WTC11 (cell line): ENCODE data around the gene EFCAB5. TPM values are rescaled to one million over a fixed set of nuclear protein-coding genes. Genes with fewer than 3 reads are reported as not detected.

ENCODE experiments used
- ATAC-seq: fragments of 200-7000 bp; cut with Tn5 transposase; 2 replicates; pipeline ENCODE4 v1.10.0; 2021; ENCODE audit warnings: mild to moderate bottlenecking, moderate library complexity
- CTCF ChIA-PET: fragments of 300-600 bp; sonication (Branson Sonifier 250); formaldehyde crosslinking; loops from one replicate; lab custom pipeline; 2021; ENCODE audit warnings: antibody characterized with exemption; lab: Charles Lee
- POLR2A ChIA-PET: fragments of 350-600 bp; sonication (Branson Sonifier 250); formaldehyde crosslinking; loops from one replicate; lab custom pipeline; 2021; ENCODE audit warnings: antibody characterized with exemption; lab: Charles Lee
- DNase-seq: peaks from one replicate; pipeline ENCODE4 v3.0.0; 2021; ENCODE audit warnings: low spot score
- H3K27ac Mint-ChIP-seq: 2 replicates; pipeline ENCODE4 v1.8.0; 2021; ENCODE audit warnings: mixed read lengths
- H3K27me3 Mint-ChIP-seq: 2 replicates; pipeline ENCODE4 v1.8.0; 2021; ENCODE audit warnings: low read depth, mild to moderate bottlenecking, moderate library complexity, mixed read lengths
- H3K36me3 Mint-ChIP-seq: 2 replicates; pipeline ENCODE4 v1.8.0; 2021; ENCODE audit warnings: mixed read lengths
- H3K4me1 Mint-ChIP-seq: 2 replicates; pipeline ENCODE4 v1.8.0; 2022; ENCODE audit warnings: mixed read lengths
- H3K4me3 Mint-ChIP-seq: 2 replicates; pipeline ENCODE4 v1.8.0; 2021; ENCODE audit warnings: mild to moderate bottlenecking, moderate library complexity, mixed read lengths
- H3K9me3 Mint-ChIP-seq: 2 replicates; pipeline ENCODE4 v1.8.0; 2021; ENCODE audit warnings: mixed read lengths
- ARID4B ChIP-seq: sonication (generic); formaldehyde crosslinking; IDR thresholded peaks from 2 replicates; pipeline ENCODE4 v1.8.0; 2023; ENCODE audit warnings: missing genetic modification reagents, mild to moderate bottlenecking, borderline replicate concordance
- ATF1 ChIP-seq: sonication (generic); formaldehyde crosslinking; IDR thresholded peaks from 2 replicates; pipeline ENCODE4 v1.8.1; 2023; ENCODE audit warnings: mild to moderate bottlenecking, moderate library complexity, missing genetic modification reagents
- ATF6 ChIP-seq: sonication (generic); formaldehyde crosslinking; IDR thresholded peaks from 2 replicates; pipeline ENCODE4 v1.8.1; 2023; ENCODE audit warnings: mild to moderate bottlenecking, missing genetic modification reagents
- CREB1 ChIP-seq: sonication (generic); formaldehyde crosslinking; IDR thresholded peaks from 2 replicates; pipeline ENCODE4 v1.8.0; 2023; ENCODE audit warnings: mild to moderate bottlenecking, missing genetic modification reagents
- CREM ChIP-seq: sonication (generic); formaldehyde crosslinking; IDR thresholded peaks from 2 replicates; pipeline ENCODE4 v1.8.1; 2022; ENCODE audit warnings: mild to moderate bottlenecking, missing genetic modification reagents, moderate library complexity
- E2F5 ChIP-seq: sonication (generic); formaldehyde crosslinking; IDR thresholded peaks from 2 replicates; pipeline ENCODE4 v1.8.1; 2022; ENCODE audit warnings: mild to moderate bottlenecking, moderate library complexity, missing genetic modification reagents
- ELF4 ChIP-seq: sonication (generic); formaldehyde crosslinking; IDR thresholded peaks from 2 replicates; pipeline ENCODE4 v1.8.1; 2022; ENCODE audit warnings: low read depth, mild to moderate bottlenecking, moderate library complexity, missing genetic modification reagents
- EMX1 ChIP-seq: fragments of 250-450 bp; sonication (Bioruptor Pico); IDR thresholded peaks from 2 replicates; pipeline ENCODE4 v1.8.0; 2021; ENCODE audit warnings: mild to moderate bottlenecking
- HMGA2 ChIP-seq: fragments of 250-450 bp; sonication (Bioruptor Pico); IDR thresholded peaks from 2 replicates; pipeline ENCODE4 v1.4.0; 2021; ENCODE audit warnings: mild to moderate bottlenecking, moderate library complexity
- MYBL2 ChIP-seq: sonication (generic); formaldehyde crosslinking; IDR thresholded peaks from 2 replicates; pipeline ENCODE4 v1.8.1; 2023; ENCODE audit warnings: mild to moderate bottlenecking, moderate library complexity, missing genetic modification reagents
- NFE2L1 ChIP-seq: sonication (generic); formaldehyde crosslinking; IDR thresholded peaks from 2 replicates; pipeline ENCODE4 v1.8.1; 2023; ENCODE audit warnings: missing genetic modification reagents
- NR1H2 ChIP-seq: sonication (generic); formaldehyde crosslinking; IDR thresholded peaks from 2 replicates; pipeline ENCODE4 v1.9.0; 2021; ENCODE audit warnings: mild to moderate bottlenecking, moderate library complexity, missing genetic modification reagents
- OVOL2 ChIP-seq: fragments of 250-450 bp; sonication (Bioruptor Pico); IDR thresholded peaks from 2 replicates; pipeline ENCODE4 v1.9.0; 2021; ENCODE audit warnings: mild to moderate bottlenecking, borderline replicate concordance
- PRRX2 ChIP-seq: fragments of 250-450 bp; sonication (Bioruptor Pico); IDR thresholded peaks from 2 replicates; pipeline ENCODE4 v1.8.0; 2021; ENCODE audit warnings: mild to moderate bottlenecking
- SP1 ChIP-seq: sonication (generic); formaldehyde crosslinking; conservative IDR thresholded peaks from 2 replicates; pipeline ENCODE4 v1.8.1; 2022; ENCODE audit warnings: missing genetic modification reagents
- TEAD1 ChIP-seq: sonication (generic); formaldehyde crosslinking; IDR thresholded peaks from 2 replicates; pipeline ENCODE4 v1.8.0; 2022; ENCODE audit warnings: mild to moderate bottlenecking, missing genetic modification reagents
- TP53 ChIP-seq: sonication (generic); formaldehyde crosslinking; IDR thresholded peaks from 2 replicates; pipeline ENCODE4 v1.8.1; 2023; ENCODE audit warnings: mild to moderate bottlenecking, missing genetic modification reagents
- ZNF138 ChIP-seq: sonication (generic); formaldehyde crosslinking; conservative IDR thresholded peaks from 2 replicates; pipeline ENCODE4 v1.8.1; 2022; ENCODE audit warnings: mild to moderate bottlenecking, moderate library complexity, missing genetic modification reagents
- ZNF317 ChIP-seq: sonication (generic); formaldehyde crosslinking; IDR thresholded peaks from 2 replicates; pipeline ENCODE4 v1.8.1; 2023; ENCODE audit warnings: low read depth, mild to moderate bottlenecking, moderate library complexity, missing genetic modification reagents, borderline replicate concordance
- ZNF416 ChIP-seq: fragments of 250-450 bp; sonication (Bioruptor Pico); IDR thresholded peaks from 2 replicates; pipeline ENCODE4 v1.9.0; 2021; ENCODE audit warnings: mild to moderate bottlenecking, inconsistent platforms
- total RNA-seq: library from RNA; stranded (reverse); gene quantifications from 3 replicates; pipeline ENCODE4 v1.2.3, GENCODE V29; 2021

The EFCAB5 gene
- total RNA-seq, 1 experiment from 2014 or later, result 0.59 TPM

DNA sequence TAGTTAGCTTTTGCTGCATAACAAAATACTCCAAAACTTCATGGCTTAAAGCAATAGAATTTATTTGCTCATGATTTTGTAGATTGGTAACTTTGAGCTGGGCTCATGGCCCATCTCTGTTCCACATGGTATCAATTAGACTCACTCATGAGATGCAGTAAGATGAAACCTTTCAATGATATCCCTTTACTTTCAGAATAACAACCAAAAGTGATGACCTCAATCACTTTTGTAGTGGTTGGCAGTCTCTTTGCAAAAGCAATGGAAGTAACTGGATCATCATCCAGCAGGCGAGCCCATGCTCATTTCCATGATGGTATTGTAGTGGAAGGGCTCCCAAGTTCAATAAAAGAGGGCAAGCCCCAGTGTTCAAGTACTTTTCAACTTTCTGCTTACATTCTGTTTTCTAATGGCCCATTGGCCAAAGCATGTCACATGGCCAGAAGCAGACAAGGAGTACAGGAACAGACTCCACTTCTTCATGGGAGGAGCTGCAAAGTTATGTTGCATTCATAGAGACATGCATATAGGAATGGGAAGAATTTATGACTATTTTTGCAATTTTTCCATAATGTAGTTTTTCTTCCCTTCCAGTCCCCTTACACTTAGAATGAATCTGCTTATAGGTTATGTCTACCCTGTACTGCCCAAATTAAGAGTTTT, 41.7 kb downstream of the EFCAB5 start:
- CTCF ChIA-PET, result interaction anchor here (1.6 kb wide), 1 partner anchor 38 kb away, joined by 3 read pairs; no protein-coding TSS in a partner anchor
- DNase-seq, result no peak
- ATAC-seq, result no peak
- Mint-ChIP-seq H3K27me3 (peaks cover 12% of the 10 kb centered on the region), H3K4me3 (no peak overlapping the region), H3K4me1 (no peaks in the 10 kb centered on the region)
- TF ChIP-seq MYBL2 (CRISPR knock-in tag) (no peak), CREB1 (CRISPR knock-in tag) (no peak), ELF4 (CRISPR knock-in tag) (no peak)
- TF ChIP-seq, all 79 proteins: peak for 0
- H3K27ac Mint-ChIP-seq, result no peak overlapping the region
- peaks cover 50% of the 10 kb centered on the region for H3K9me3 Mint-ChIP-seq
- peaks cover 40% of the 10 kb centered on the region for H3K36me3 Mint-ChIP-seq
- POLR2A ChIA-PET, result no interaction called here

DNA sequence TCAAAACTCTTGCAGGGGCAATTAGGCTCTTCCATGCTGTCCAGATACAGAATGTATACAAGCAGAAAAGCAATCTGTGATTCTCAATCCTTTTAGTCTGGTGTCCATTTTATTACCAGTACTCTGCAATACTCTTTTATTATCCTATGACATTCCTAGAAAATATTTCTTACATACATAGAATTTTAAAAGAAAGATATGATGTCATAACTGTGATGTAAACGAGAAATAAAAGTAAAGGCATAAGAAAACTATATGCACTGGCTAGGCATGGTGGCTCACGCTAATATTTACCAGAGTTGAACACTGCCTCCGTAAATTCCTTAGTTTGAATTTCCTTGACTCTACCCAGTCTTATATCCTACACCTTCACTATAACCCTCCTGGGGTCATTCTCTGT, 55.0 kb downstream of the EFCAB5 start:
- TF ChIP-seq EMX1 (CRISPR knock-in tag) (no peak), NR1H2 (CRISPR knock-in tag) (no peak), ATF1 (CRISPR knock-in tag) (no peak), HMGA2 (CRISPR knock-in tag) (no peak), ATF6 (no peak), ZNF317 (CRISPR knock-in tag) (no peak), CREM (CRISPR knock-in tag) (no peak), TEAD1 (CRISPR knock-in tag) (no peak), OVOL2 (CRISPR knock-in tag) (no peak), TP53 (CRISPR knock-in tag) (no peak), ARID4B (CRISPR knock-in tag) (no peak), SP1 (CRISPR knock-in tag) (no peak)
- Mint-ChIP-seq H3K27me3 (peaks cover 3% of the 10 kb centered on the region), H3K4me3 (no peak overlapping the region), H3K36me3 (peaks cover 12% of the 10 kb centered on the region), H3K27ac (no peak overlapping the region), H3K9me3 (peaks cover 21% of the 10 kb centered on the region), H3K4me1 (no peaks in the 10 kb centered on the region)
- ChIA-PET POLR2A (no interaction called here), CTCF (no interaction called here)
- ATAC-seq (no peak), DNase-seq (no peak)

DNA sequence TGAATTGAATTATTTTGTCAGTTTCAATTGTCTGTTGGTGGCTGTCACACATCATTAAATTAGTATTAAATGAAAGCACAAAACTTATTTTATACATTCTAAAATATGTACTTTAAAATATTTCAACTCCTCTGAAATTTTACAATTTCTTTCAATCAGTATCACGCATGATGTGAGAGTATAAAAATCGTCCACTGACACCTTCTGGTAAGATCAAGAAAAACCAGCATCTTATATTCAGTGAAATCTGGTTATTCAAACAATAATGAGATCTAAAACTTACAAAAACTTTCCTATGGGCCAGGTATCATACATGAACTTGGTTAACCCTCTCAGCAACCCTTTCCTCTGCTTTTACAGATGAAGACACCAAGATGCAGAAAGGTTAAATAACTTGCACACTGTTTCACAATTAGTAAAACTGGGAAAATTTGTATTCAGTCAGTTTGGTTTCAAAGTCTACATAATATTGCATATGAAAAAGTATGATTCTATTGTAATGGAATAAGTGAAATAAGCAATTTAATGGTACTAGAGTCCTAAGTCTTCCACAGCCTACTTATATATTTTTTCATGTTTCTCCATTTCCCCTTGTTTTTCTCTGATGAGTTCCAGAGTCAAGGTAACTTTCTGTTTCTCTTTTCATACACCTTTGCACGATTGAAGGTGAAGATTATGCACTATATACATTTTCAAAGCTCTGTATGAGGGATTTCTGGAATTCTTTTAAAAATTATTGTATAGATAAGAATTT, 58.7 kb downstream of the EFCAB5 start:
- ChIA-PET POLR2A (no interaction called here), CTCF (no interaction called here)
- Mint-ChIP-seq H3K27me3 (peaks cover 5% of the 10 kb centered on the region), H3K4me3 (no peak overlapping the region), H3K4me1 (no peaks in the 10 kb centered on the region), H3K9me3 (peaks cover 23% of the 10 kb centered on the region), H3K27ac (no peak overlapping the region), H3K36me3 (peaks cover 13% of the 10 kb centered on the region)
- no peak for DNase-seq
- TF ChIP-seq ZNF138, result no peak
- TF ChIP-seq PRRX2 (CRISPR knock-in tag), result no peak
- no peak for TF ChIP-seq ARID4B (CRISPR knock-in tag)
- no peak for TF ChIP-seq TP53 (CRISPR knock-in tag)
- TF ChIP-seq E2F5 (CRISPR knock-in tag), result no peak
- TF ChIP-seq NFE2L1 (CRISPR knock-in tag), result no peak
- no peak for TF ChIP-seq ZNF416 (CRISPR knock-in tag)
- ATAC-seq, result no peak
